ENCODE results near the gene DCAF6. TPM values are rescaled to one million over a fixed set of nuclear protein-coding genes. Genes with fewer than 3 reads are reported as not detected.

Gene DCAF6
- total RNA-seq, 2 experiments from 2014 or later, result 28.2 to 28.5 TPM

- H3K9me3 Mint-ChIP-seq, result no peaks in the 10 kb centered on the region
- no peak overlapping the region for H3K4me3 Mint-ChIP-seq
- no peak for DNase-seq
- no peak for ATAC-seq (ENCODE audit: low read depth)
- H3K27me3 Mint-ChIP-seq, result no peaks in the 10 kb centered on the region
- H3K27ac Mint-ChIP-seq, result no peak overlapping the region
- H3K4me1 Mint-ChIP-seq, result peaks cover 5% of the 10 kb centered on the region
- POLR2A ChIA-PET, result no interaction called here
- peaks cover 10% of the 10 kb centered on the region for H3K36me3 Mint-ChIP-seq
Measured at GRCh38 chr1:167994560-167994959, 58.1 kb downstream of the DCAF6 start.

DNA sequence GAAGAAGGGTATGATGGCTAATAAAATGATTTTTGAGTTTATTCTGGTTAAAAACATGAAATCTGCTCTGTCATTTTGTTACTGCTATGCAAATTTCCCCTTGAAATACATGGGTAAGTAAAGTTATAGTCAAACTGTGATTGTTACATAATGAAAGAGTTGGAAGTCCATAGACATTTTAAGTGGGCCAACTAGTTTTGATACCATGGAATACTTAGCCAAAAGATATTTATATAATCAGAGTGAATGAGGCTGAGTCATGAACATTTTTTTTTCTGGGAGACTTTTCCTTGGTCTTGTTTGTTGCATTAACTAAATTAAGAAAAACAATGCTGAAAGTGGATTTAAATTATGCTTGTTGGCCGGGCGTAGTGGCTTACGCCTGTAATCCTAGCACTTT is 58.6 kb downstream of the DCAF6 start:
- DNase-seq (no peak), ATAC-seq (ENCODE audit: low read depth) (no peak)
- Mint-ChIP-seq H3K27ac (no peak overlapping the region), H3K9me3 (no peaks in the 10 kb centered on the region), H3K4me3 (no peak overlapping the region), H3K4me1 (peaks cover 7% of the 10 kb centered on the region), H3K27me3 (no peaks in the 10 kb centered on the region), H3K36me3 (peaks cover 10% of the 10 kb centered on the region)
- POLR2A ChIA-PET, result no interaction called here

GRCh38 chr1:167996266-167996665 is 59.8 kb downstream of the DCAF6 start:
- H3K27me3 Mint-ChIP-seq, result no peaks in the 10 kb centered on the region
- DNase-seq (no peak), ATAC-seq (ENCODE audit: low read depth) (no peak)
- POLR2A ChIA-PET, result no interaction called here
- peaks cover 12% of the 10 kb centered on the region for H3K36me3 Mint-ChIP-seq
- H3K27ac Mint-ChIP-seq, result no peak overlapping the region
- no peaks in the 10 kb centered on the region for H3K9me3 Mint-ChIP-seq
- peaks cover 9% of the 10 kb centered on the region for H3K4me1 Mint-ChIP-seq
- no peak overlapping the region for H3K4me3 Mint-ChIP-seq

GRCh38 chr1:167997037-167997575 is 60.6 kb downstream of the DCAF6 start:
- ATAC-seq (ENCODE audit: low read depth) (no peak), DNase-seq (no peak)
- peaks cover 9% of the 10 kb centered on the region for H3K4me1 Mint-ChIP-seq
- no peak overlapping the region for H3K4me3 Mint-ChIP-seq
- H3K27me3 Mint-ChIP-seq, result no peaks in the 10 kb centered on the region
- no peak overlapping the region for H3K27ac Mint-ChIP-seq
- peaks cover 10% of the 10 kb centered on the region for H3K36me3 Mint-ChIP-seq
- no peaks in the 10 kb centered on the region for H3K9me3 Mint-ChIP-seq
- POLR2A ChIA-PET, result no interaction called here

DNA sequence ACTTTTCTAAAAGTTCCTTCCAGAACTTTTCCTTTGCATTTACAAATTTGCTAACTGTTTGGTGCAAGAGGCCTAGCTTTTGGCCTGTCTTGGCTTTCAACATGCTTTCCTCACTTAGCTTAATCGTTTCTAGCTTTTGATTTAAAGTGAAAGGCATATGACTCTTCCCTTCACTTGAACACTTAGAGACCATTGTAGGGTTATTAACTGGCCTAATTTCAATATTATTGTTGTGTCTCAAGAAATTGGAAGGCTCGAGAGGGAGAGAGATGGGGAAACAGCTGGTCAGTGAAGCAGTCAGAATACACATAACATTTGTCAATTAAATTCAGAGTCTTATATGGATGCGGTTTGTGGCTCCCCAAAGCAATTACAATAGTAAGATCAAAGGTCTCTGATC is 63.4 kb downstream of the DCAF6 start:
- POLR2A ChIA-PET, result no interaction called here
- Mint-ChIP-seq H3K4me1 (peaks cover 9% of the 10 kb centered on the region), H3K27ac (no peak overlapping the region), H3K36me3 (peaks cover 14% of the 10 kb centered on the region), H3K27me3 (no peaks in the 10 kb centered on the region), H3K4me3 (no peak overlapping the region), H3K9me3 (no peaks in the 10 kb centered on the region)
- ATAC-seq (ENCODE audit: low read depth) (no peak), DNase-seq (no peak)

DNA sequence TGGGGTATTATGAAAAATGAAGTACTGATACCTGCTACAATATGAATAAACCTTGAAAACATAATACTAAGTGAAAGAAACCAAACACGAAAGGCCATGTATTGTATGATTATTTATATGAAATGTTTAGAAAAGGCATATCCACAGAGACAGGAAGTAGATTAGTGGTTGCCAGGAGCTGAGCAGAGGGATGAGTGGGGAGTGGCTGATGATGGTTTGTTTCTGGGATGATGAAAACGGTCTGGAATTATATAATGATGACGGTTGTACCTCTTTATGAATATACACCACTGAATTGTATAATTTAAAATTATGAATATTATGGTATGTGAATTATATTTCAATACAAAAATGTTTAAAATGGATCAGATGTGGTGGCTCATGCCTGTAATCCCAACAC is 64.2 kb downstream of the DCAF6 start:
- Mint-ChIP-seq H3K9me3 (no peaks in the 10 kb centered on the region), H3K27me3 (no peaks in the 10 kb centered on the region), H3K36me3 (peaks cover 14% of the 10 kb centered on the region), H3K4me3 (no peak overlapping the region), H3K4me1 (peaks cover 9% of the 10 kb centered on the region), H3K27ac (no peak overlapping the region)
- ATAC-seq (ENCODE audit: low read depth), result no peak
- POLR2A ChIA-PET, result no interaction called here
- no peak for DNase-seq

GRCh38 chr1:168001213-168001612 is 64.7 kb downstream of the DCAF6 start:
- Mint-ChIP-seq H3K4me1 (peaks cover 7% of the 10 kb centered on the region), H3K4me3 (no peak overlapping the region), H3K36me3 (peaks cover 11% of the 10 kb centered on the region), H3K27me3 (no peaks in the 10 kb centered on the region), H3K9me3 (no peaks in the 10 kb centered on the region), H3K27ac (no peak overlapping the region)
- DNase-seq, result no peak
- POLR2A ChIA-PET, result no interaction called here
- ATAC-seq (ENCODE audit: low read depth), result no peak

- POLR2A ChIA-PET, result no interaction called here
- peaks cover 4% of the 10 kb centered on the region for H3K4me1 Mint-ChIP-seq
- DNase-seq (no peak), ATAC-seq (ENCODE audit: low read depth) (no peak)
- no peak overlapping the region for H3K4me3 Mint-ChIP-seq
- H3K9me3 Mint-ChIP-seq, result no peaks in the 10 kb centered on the region
- no peak overlapping the region for H3K27ac Mint-ChIP-seq
- H3K36me3 Mint-ChIP-seq, result peaks cover 31% of the 10 kb centered on the region
- H3K27me3 Mint-ChIP-seq, result no peaks in the 10 kb centered on the region
Measured at GRCh38 chr1:168004531-168004930, 68.0 kb downstream of the DCAF6 start.

GRCh38 chr1:168005529-168005928 is 69.0 kb downstream of the DCAF6 start:
- H3K27me3 Mint-ChIP-seq, result no peaks in the 10 kb centered on the region
- H3K27ac Mint-ChIP-seq, result no peak overlapping the region
- peaks cover 31% of the 10 kb centered on the region for H3K36me3 Mint-ChIP-seq
- H3K4me3 Mint-ChIP-seq, result no peak overlapping the region
- ATAC-seq (ENCODE audit: low read depth), result no peak
- H3K9me3 Mint-ChIP-seq, result no peaks in the 10 kb centered on the region
- no peak for DNase-seq
- H3K4me1 Mint-ChIP-seq, result peaks cover 1% of the 10 kb centered on the region
- POLR2A ChIA-PET, result no interaction called here

- H3K9me3 Mint-ChIP-seq, result no peaks in the 10 kb centered on the region
- H3K27ac Mint-ChIP-seq, result no peak overlapping the region
- H3K4me1 Mint-ChIP-seq, result no peaks in the 10 kb centered on the region
- H3K4me3 Mint-ChIP-seq, result no peak overlapping the region
- POLR2A ChIA-PET, result no interaction called here
- H3K27me3 Mint-ChIP-seq, result no peaks in the 10 kb centered on the region
- H3K36me3 Mint-ChIP-seq, result peaks cover 32% of the 10 kb centered on the region
- ATAC-seq (ENCODE audit: low read depth) (no peak), DNase-seq (no peak)
Measured at GRCh38 chr1:168007691-168008090, 71.2 kb downstream of the DCAF6 start.

GRCh38 chr1:168008595-168008994 is 72.1 kb downstream of the DCAF6 start:
- POLR2A ChIA-PET, result no interaction called here
- Mint-ChIP-seq H3K27me3 (no peaks in the 10 kb centered on the region), H3K4me3 (no peak overlapping the region), H3K36me3 (peaks cover 32% of the 10 kb centered on the region), H3K27ac (no peak overlapping the region), H3K9me3 (no peaks in the 10 kb centered on the region), H3K4me1 (no peaks in the 10 kb centered on the region)
- ATAC-seq (ENCODE audit: low read depth) (no peak), DNase-seq (no peak)

GRCh38 chr1:168009322-168009721 is 72.8 kb downstream of the DCAF6 start:
- H3K4me1 Mint-ChIP-seq, result no peaks in the 10 kb centered on the region
- H3K27me3 Mint-ChIP-seq, result no peaks in the 10 kb centered on the region
- DNase-seq (no peak), ATAC-seq (ENCODE audit: low read depth) (no peak)
- H3K9me3 Mint-ChIP-seq, result no peaks in the 10 kb centered on the region
- H3K27ac Mint-ChIP-seq, result peak overlapping the region; percentile 3
- peaks cover 32% of the 10 kb centered on the region for H3K36me3 Mint-ChIP-seq
- POLR2A ChIA-PET, result no interaction called here
- no peak overlapping the region for H3K4me3 Mint-ChIP-seq

GRCh38 chr1:168019407-168019806 is 82.9 kb downstream of the DCAF6 start:
- no peak overlapping the region for H3K27ac Mint-ChIP-seq
- no peaks in the 10 kb centered on the region for H3K27me3 Mint-ChIP-seq
- POLR2A ChIA-PET, result no interaction called here

DNA sequence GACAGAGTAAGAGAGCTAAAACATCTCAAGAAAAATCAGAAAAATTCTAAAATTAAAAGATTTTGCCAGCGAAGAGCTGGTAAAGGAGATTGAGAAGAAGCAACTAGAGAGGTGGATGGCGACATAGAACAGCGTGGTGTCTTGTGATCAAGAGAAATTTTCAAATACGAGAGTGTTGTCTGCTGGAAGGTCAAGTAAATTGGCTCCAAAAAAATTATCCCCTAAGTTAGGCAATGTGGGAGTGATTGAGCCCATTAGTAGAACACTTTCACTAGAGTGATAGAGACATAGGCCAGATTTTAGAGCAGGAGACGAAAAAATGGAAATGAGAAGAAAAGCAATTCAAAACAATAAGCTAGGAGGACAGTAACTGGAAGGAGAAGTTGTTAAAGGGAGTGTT is 94.7 kb downstream of the DCAF6 start:
- ATAC-seq (ENCODE audit: low read depth), result no peak
- Mint-ChIP-seq H3K27ac (no peak overlapping the region), H3K4me3 (no peak overlapping the region), H3K9me3 (no peaks in the 10 kb centered on the region), H3K27me3 (no peaks in the 10 kb centered on the region), H3K4me1 (no peaks in the 10 kb centered on the region), H3K36me3 (peaks cover 3% of the 10 kb centered on the region)
- no peak for DNase-seq
- POLR2A ChIA-PET, result no interaction called here

More at GRCh38 chr1:168019407-168019806, 82.9 kb downstream of the DCAF6 start:
- no peaks in the 10 kb centered on the region for H3K9me3 Mint-ChIP-seq
- H3K4me3 Mint-ChIP-seq, result no peak overlapping the region
- no peaks in the 10 kb centered on the region for H3K4me1 Mint-ChIP-seq
- ATAC-seq (ENCODE audit: low read depth), result no peak
- DNase-seq, result no peak
- H3K36me3 Mint-ChIP-seq, result peaks cover 14% of the 10 kb centered on the region

DNA sequence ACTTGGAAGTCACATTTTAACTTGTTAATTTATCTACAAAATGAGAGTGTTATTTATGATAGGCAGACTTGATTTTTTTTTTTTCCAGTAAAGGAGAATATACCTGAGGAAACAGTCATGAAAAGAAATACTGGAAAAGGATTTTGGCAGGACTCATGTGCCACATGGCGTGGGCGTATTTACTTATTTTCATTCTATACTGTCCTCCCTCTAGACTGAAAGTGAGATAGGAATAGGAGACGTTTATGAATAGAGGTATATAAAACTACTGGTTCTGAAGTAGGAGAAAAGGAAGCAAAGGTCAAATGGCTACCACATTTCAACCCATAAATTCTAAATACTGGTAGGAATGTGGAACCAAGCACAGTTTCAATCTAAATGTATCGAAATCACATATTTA is 95.1 kb downstream of the DCAF6 start:
- no peak overlapping the region for H3K4me3 Mint-ChIP-seq
- peaks cover 3% of the 10 kb centered on the region for H3K36me3 Mint-ChIP-seq
- no peaks in the 10 kb centered on the region for H3K4me1 Mint-ChIP-seq
- DNase-seq (no peak), ATAC-seq (ENCODE audit: low read depth) (no peak)
- no peaks in the 10 kb centered on the region for H3K27me3 Mint-ChIP-seq
- no peak overlapping the region for H3K27ac Mint-ChIP-seq
- H3K9me3 Mint-ChIP-seq, result no peaks in the 10 kb centered on the region
- POLR2A ChIA-PET, result no interaction called here

Measured in activated naive CD8-positive, alpha-beta T cell treated with anti-CD3 and anti-CD28 coated beads, Interleukin-2, amount 10 ng/mL, durations not matched to agents 7 days and 5 days (primary cell).